SH-SY5Y (cell line): Measurements from ENCODE around the gene DLL4.

Experiments
- GATA2 ChIP-seq: IDR thresholded peaks from 2 replicates; pipeline ENCODE4 v1.6.1; 2011; ENCODE audit warnings: mild to moderate bottlenecking, low read depth, low read length
- GATA3 ChIP-seq: IDR thresholded peaks from 2 replicates; pipeline ENCODE4 v1.6.1; 2011; ENCODE audit warnings: low read depth, mild to moderate bottlenecking, low read length, moderate library complexity

GRCh38 chr15:40964634-40965033, 35.5 kb downstream of the DLL4 start:
- TF ChIP-seq GATA2 (no peak), GATA3 (no peak)
